Retinal pigment epithelial cell (primary cell): ENCODE data around the gene CRIP3.

Source experiments
- DNase-seq: peaks from one replicate; pipeline ENCODE4 v3.0.0-alpha.2; 2010; ENCODE audit warnings: low read depth
- H3K4me3 ChIP-seq: 2 replicates; pipeline ENCODE4 v1.5.1; 2011; ENCODE audit warnings: mild to moderate bottlenecking, low read length, control low read depth, moderate library complexity
- CTCF ChIP-seq: conservative IDR thresholded peaks from 2 replicates; pipeline ENCODE4 v1.5.1; 2011; ENCODE audit warnings: low read depth, low read length, control low read depth, inconsistent platforms

CRIP3 gene

GRCh38 chr6:43277306-43277642 is 31.4 kb downstream of the CRIP3 start:
- no peak for TF ChIP-seq CTCF
- DNase-seq: no peak
- H3K4me3 ChIP-seq: no peak overlapping the region

- TF ChIP-seq CTCF: no peak
- no peak overlapping the region for H3K4me3 ChIP-seq
Measured at GRCh38 chr6:43276577-43277305, 31.9 kb downstream of the CRIP3 start.

GRCh38 chr6:43275801-43276576 is 32.6 kb downstream of the CRIP3 start:
- no peak for TF ChIP-seq CTCF
- peak overlapping the region; percentile 30 for H3K4me3 ChIP-seq
- DNase-seq: no peak

More at GRCh38 chr6:43276577-43277305, 31.9 kb downstream of the CRIP3 start:
- DNase-seq: no peak

DNA sequence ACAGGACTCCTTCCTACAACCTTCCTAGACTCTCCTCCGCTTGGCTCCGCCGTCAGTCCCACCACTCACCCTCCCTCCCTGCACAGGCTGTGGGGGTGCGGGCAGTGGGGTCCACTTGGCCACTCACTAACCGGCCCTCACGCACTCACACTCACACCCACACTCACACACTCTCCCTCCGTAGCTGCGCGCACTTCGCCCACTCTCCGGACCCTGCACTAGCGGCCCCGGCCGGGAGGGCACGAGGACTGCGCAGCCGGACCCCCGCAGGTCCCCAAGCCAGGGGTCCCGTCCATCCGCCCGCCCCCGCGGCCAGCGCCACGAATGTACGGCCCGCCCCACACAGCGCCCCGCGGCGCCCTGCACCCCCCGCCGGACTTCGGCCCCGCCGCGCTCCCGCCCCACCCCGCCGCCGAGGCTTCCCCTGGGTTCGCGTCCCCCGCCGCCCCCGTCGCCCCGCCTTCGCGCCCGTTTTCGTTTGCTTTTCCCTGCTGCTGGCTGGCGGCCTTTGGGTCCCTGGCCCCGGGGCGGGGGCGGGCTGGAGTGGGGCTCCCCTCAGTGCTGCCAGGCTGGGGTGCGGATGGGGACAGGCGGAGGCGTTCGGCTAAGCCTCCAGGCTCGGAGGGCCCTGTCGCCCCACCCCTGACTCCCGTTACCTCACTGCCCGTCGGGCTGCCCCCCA is 33.6 kb downstream of the CRIP3 start:
- no peak for TF ChIP-seq CTCF
- DNase-seq: no peak
- H3K4me3 ChIP-seq: peak overlapping the region; percentile 30

GRCh38 chr6:43274127-43274915 is 34.3 kb downstream of the CRIP3 start:
- DNase-seq: no peak
- H3K4me3 ChIP-seq: no peak overlapping the region
- TF ChIP-seq CTCF: no peak

- H3K4me3 ChIP-seq: no peak overlapping the region
- no peak for DNase-seq
- TF ChIP-seq CTCF: no peak
Measured at GRCh38 chr6:43273707-43274106, 34.9 kb downstream of the CRIP3 start.
